HG03159 (cell line): Measurements from ENCODE around the gene ZNF460.
A peak's percentile ranks its signal among the peaks of the same experiment; 100 is the strongest.

Experiments used
- ATAC-seq: cut with Tn5 transposase; IDR thresholded peaks from one replicate; pipeline ENCODE4 v1.9.1; 2021; ENCODE audit warnings: mild to moderate bottlenecking, moderate library complexity; ENCODE audit not compliant: unreplicated experiment

Gene ZNF460

DNA sequence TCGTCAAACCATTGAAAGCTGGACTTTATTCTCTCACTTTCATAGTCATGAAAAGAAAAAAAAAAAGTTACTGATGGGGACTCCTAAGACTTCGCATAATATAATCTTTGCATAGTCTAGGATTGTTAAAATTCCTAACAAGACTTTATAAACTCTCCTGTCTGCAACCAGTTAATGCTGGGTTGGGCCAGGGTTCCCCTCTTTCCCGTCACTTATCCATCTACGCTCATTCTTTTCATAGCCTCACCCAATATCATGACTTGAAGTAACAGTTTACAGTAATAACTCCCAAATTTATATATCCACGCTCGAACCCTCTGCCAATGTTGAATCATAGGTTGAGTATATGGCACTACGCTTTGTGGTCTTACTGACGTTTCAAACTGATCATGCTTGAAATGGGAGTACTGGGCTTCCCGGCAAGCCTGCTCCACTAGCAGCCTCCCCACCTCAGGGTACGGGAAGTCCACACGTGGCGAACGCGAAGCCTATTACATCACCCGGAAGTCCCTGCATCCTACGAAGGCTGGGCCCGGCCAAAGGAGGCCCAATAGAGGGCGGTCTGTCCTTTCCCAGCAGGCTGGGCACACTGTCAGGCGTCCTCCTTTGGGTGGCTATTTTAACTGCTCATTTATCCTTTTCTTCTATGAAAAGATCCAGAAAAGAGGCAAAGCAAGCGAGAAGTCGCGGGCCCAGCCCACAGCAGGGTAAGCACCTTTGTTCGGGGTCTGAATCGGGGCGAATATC, 694 bp upstream of the ZNF460 start:
- ATAC-seq, result peak; percentile 64

- no peak for ATAC-seq
These were observed 696 bp downstream of the ZNF460 start for GRCh38 chr19:57280962-57281400.

DNA sequence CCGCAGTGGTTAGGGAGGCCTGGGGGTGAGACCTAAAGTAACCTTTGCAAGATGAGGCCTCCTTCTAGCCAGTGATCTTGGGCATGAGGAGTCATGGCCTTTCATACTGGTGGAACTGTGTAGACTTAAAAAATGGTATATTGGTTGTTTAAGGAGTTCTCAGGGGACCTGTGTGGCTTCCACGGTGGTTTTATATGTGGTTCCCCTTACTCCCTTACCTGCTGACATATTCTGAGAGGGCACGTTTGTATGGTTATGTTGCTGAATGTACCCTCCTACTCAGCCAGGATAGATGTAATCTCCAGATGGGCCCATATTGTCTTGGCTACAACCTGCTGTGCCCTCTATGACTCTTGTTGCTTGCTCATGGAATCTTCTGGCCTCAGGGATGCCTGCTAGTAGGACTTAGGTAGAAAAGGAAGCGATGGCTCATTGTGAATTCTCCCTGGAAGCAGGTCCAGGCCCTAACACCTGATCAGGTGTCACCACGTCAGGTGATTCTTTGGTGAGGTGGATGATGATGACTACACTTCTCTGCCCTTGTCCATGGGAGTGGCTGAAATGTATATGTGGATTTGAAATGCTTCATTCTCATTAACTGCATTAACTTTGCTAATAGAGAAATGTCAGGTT, 1.8 kb downstream of the ZNF460 start:
- ATAC-seq, result no peak

DNA sequence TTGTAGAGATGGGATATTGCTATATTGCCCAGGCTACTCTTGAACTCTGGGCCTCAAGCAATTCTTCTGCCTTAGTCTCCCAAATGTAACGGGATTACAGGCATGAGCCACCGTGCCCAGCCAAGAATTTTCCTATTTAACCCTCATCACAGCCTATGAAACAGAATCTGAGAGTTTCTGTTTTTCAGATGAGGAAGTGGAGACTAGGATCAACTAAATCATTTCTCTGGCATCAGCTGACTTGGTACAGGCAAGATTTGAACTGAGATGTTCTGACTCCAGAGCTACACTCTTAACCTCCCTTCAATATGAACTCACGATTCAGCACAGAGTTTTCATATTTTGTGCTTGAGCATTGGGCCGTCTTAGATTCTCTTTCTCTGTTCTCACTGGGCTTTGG, 8.1 kb downstream of the ZNF460 start:
- ATAC-seq, result no peak

DNA sequence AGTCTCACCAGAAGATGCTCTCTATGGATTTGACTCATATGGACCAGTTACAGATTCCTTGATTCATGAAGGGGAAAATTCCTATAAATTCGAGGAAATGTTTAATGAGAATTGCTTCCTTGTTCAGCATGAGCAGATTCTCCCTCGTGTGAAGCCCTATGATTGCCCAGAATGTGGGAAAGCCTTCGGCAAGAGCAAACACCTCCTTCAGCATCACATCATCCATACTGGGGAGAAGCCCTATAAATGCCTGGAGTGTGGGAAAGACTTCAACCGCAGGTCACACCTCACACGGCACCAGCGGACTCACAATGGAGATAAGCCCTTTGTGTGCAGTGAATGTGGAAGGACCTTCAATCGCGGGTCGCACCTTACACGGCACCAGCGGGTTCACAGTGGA, 10.7 kb downstream of the ZNF460 start:
- ATAC-seq, result no peak

DNA sequence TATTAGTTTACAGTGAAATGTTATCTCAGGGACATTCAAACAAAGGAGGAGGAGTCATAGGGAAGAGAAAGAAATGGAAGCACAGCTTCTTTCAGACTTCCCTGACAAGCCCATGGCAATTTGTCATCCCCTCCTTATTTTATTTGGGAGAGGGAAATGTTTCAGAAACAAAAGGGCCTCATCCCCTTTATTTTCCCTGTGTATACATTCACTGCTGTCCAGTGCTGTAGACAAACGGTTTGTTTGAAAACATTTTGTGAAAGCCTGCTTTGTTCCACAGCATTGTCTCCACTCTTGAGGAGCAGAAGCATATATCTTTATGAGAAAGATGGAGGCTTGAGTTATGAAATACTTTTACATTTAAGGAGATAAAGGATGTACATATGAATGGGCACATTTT, 12.3 kb downstream of the ZNF460 start:
- ATAC-seq, result no peak

- ATAC-seq, result no peak
These were observed 13.4 kb downstream of the ZNF460 start for GRCh38 chr19:57293719-57294118.

DNA sequence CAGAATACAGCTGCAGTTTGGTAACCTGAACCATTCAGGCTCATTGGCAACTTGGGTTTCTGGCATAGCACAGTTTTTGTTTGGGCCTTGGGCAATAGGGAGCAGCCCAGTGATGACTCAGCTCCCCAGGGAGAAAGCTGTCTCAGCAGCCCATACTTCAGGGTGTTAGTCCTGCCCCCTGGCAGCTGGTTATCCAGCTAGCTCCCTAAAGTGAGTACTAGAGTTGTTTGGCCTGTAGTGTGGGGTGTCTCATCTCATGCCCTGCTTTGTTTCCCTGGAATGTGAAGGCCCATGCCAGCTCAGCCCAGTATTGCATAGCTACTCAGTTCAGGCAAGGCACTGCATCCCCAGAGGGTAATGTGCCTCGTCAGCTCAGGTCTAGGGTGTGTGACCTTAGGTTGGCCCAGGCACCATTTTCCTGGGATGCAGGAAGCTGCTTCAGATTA, 21.8 kb downstream of the ZNF460 start:
- ATAC-seq, result no peak

- no peak for ATAC-seq
These were observed 22.6 kb downstream of the ZNF460 start for GRCh38 chr19:57302727-57303401.

- ATAC-seq, result no peak
These were observed 24.8 kb downstream of the ZNF460 start for GRCh38 chr19:57305056-57305455.

GRCh38 chr19:57308514-57308913, 28.2 kb downstream of the ZNF460 start:
- ATAC-seq, result no peak

DNA sequence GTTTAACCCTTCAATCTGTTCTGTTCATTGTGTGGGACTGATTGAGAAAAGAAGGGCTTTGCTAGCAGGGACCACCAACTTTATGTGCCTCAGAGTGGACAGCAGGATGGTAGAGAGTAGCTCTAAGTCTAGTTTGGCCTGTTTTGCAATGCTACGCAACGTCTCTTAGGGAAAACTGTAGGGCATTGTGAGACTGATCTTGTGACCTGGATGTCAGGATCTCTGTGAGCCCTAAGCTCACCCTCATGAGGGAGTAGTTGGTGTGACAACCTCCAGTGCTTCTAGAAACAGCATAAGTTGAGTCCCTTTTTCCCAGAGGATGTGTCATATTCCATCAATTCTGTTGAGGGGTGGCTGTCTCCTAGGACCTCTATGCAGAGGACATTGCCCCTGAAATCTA, 30.5 kb downstream of the ZNF460 start:
- no peak for ATAC-seq

- no peak for ATAC-seq
These were observed 33.9 kb downstream of the ZNF460 start for GRCh38 chr19:57314146-57314545.

DNA sequence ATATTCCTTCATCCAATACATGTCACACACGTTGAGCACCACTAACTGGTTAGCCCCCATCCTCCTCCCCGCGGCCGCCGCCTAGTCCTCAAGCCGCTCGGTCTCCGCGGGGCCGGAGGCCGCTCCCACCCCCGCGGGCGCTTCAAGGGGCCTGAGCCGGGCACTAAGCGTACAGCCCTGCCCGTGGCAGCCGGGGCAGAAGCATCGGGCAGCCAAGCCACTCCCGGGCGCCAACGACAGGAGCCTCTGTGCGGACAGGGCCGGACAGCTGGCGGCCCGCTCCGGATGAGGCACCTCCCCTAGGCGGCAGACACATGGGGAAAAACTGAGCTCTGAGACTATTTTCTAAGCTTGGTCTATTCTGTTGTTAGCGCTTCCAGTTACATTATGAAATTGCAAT, 37.2 kb downstream of the ZNF460 start:
- ATAC-seq, result no peak

DNA sequence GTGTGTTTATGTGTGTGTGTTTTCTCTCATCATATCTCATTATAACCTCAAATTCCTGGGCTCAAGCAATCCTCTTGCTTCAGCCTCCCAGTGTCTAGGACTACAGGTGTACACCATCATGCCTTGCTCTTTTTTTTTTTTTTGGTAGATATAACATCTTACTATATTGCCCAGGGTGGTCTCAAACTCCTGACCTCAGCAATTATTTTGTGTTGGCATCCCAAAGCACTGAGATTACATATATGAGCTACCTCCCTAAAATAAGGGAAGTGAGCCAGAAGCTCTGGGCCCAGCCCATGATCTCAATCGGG, 39.5 kb downstream of the ZNF460 start:
- ATAC-seq, result no peak

DNA sequence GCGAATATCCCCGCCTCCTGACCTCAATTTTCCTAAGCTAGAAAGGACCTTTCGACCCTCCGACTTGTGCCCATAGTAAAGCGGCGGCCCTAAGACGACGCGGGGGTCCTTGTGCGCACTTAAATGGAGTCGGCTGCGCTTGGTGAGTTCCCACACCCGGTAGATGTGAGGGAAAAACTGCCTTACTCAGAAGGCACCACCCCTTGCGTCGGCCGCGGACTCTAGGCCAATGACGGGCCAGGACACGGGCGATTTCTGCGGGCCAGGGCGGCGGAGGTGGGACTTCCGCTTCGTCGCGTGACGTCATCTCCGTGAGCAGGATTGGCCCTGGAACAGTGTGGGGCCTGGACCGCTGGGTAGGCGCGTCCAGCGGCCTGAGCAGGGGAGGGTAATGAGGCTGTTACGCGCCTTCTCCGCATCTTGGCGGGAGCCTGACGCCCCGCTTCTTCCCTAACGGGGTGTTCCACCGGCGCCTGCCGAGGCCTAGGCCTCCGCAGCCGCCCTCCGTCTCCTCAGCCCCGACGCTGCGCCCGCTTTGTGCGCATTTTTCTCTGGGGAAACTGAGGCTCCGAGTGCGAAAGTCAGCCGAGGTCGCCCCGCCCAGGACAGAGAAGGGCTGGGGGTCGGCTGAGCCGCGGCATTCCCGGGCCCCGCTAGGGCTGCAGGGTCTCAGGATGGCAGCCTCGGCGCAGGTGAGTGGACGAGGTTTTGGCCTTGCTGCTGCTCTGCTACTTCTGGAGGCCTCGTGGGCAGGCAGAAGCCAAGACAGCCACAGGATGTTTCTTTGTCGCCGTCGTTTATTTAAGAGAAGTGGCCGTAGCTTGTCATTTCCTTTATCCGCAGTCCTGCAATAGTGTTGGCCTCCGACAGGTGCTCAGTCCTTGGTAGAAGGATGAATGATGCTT, 40.1 kb downstream of the ZNF460 start, which contains the start of gene ZNF543:
Gene ZNF543, plus strand, starts transcription at position 293 of the 905 bp plus-strand sequence. Its CDS starts 382 bp downstream, at position 675.
- ATAC-seq, result peak; percentile 94

GRCh38 chr19:57321116-57321515, 40.8 kb downstream of the ZNF460 start:
- no peak for ATAC-seq

- no peak for ATAC-seq
These were observed 41.5 kb downstream of the ZNF460 start for GRCh38 chr19:57321751-57322150.

- no peak for ATAC-seq
These were observed 44.7 kb downstream of the ZNF460 start for GRCh38 chr19:57324992-57325391.

GRCh38 chr19:57327993-57328392, 47.7 kb downstream of the ZNF460 start:
- ATAC-seq, result no peak

GRCh38 chr19:57334191-57334590, 53.9 kb downstream of the ZNF460 start:
- ATAC-seq, result no peak
